CD4-positive, alpha-beta T cell (primary cell): Measurements from ENCODE around the gene SPECC1. TPM values are rescaled to one million over a fixed set of nuclear protein-coding genes. Genes with fewer than 3 reads are reported as not detected.

Experiments used
- ATAC-seq: fragments of 200-7000 bp; cut with Tn5 transposase; one replicate; pipeline ENCODE4 v1.10.0; 2022; ENCODE audit warnings: mild to moderate bottlenecking; ENCODE audit not compliant: poor library complexity
- CTCF ChIA-PET: fragments of 350-600 bp; sonication (Branson Sonifier 250); formaldehyde crosslinking; loops from one replicate; lab custom pipeline; 2021; ENCODE audit warnings: antibody characterized with exemption, inconsistent platforms; lab: Charles Lee
- POLR2A ChIA-PET: fragments of 350-600 bp; sonication (Branson Sonifier 250); formaldehyde crosslinking; loops from one replicate; lab custom pipeline; 2021; ENCODE audit warnings: antibody characterized with exemption, inconsistent platforms; lab: Charles Lee
- DNase-seq, 14 experiments: peaks; one replicate each; pipeline ENCODE4 v3.0.0-alpha.2; 2013 to 2020; ENCODE audit warnings: mixed read lengths in 2 of 14
- H3K27ac ChIP-seq, 2 donors: one replicate each; pipeline versions ENCODE4 v1.5.1 to v1.7.0; 2013; ENCODE audit warnings: low read length in 2 of 2, low read depth in 1 of 2, mild to moderate bottlenecking in 1 of 2
- H3K27me3 ChIP-seq, 2 experiments: 1 replicate in 1 of 2; 2 replicates in 1 of 2; pipeline versions ENCODE4 v1.6.1 to v1.7.0; 2013; ENCODE audit warnings: low read length in 2 of 2, control low read depth in 1 of 2, mild to moderate bottlenecking in 1 of 2, moderate library complexity in 1 of 2; ENCODE audit not compliant: insufficient read depth in 2 of 2, control insufficient read depth in 1 of 2
- H3K36me3 ChIP-seq: one replicate; pipeline ENCODE4 v1.6.1; 2013; ENCODE audit warnings: low read length, control low read depth; ENCODE audit not compliant: insufficient read depth
- H3K4me1 ChIP-seq: one replicate; pipeline ENCODE4 v1.6.1; 2013; ENCODE audit warnings: low read length, control low read depth; ENCODE audit not compliant: insufficient read depth
- H3K4me3 ChIP-seq: one replicate; pipeline ENCODE4 v1.5.1; 2013; ENCODE audit warnings: mild to moderate bottlenecking, low read length, moderate library complexity
- H3K9me3 ChIP-seq, 2 experiments: 1 replicate in 1 of 2; 2 replicates in 1 of 2; pipeline versions ENCODE4 v1.6.1 to v1.7.0; 2013; ENCODE audit warnings: low read length in 2 of 2, mild to moderate bottlenecking in 2 of 2, control low read depth in 1 of 2, moderate library complexity in 1 of 2; ENCODE audit not compliant: control insufficient read depth in 1 of 2, insufficient read depth in 1 of 2
- H3K27ac Mint-ChIP-seq: one replicate; pipeline ENCODE4 v1.8.0; 2020; ENCODE audit warnings: mixed read lengths
- H3K27me3 Mint-ChIP-seq: one replicate; pipeline ENCODE4 v1.8.0; 2021; ENCODE audit warnings: mixed read lengths
- H3K36me3 Mint-ChIP-seq: one replicate; pipeline ENCODE4 v1.8.0; 2021; ENCODE audit warnings: low read depth, mixed read lengths
- H3K4me1 Mint-ChIP-seq: one replicate; pipeline ENCODE4 v1.8.0; 2021; ENCODE audit warnings: low read depth, mixed read lengths
- H3K4me3 Mint-ChIP-seq: one replicate; pipeline ENCODE4 v1.8.0; 2020; ENCODE audit warnings: mild to moderate bottlenecking, mixed read lengths
- H3K9me3 Mint-ChIP-seq: one replicate; pipeline ENCODE4 v1.8.0; 2020; ENCODE audit warnings: mixed read lengths
- intact Hi-C, 2 experiments: fragments of 100-400 bp; cut with DNase I in 1 of 2; cut with micrococcal nuclease in 1 of 2; formaldehyde crosslinking; loops; one replicate each; pipeline versions ENCODE4 v1.15.1 to v1.9.0; 2023 to 2025; cut with DNase I, micrococcal nuclease
- total RNA-seq, 174 experiments: library from RNA in 2 of 174; stranded (reverse) in 2 of 174; gene quantifications; one replicate each; pipeline ENCODE4 v1.2.3 and lab custom pipeline; 2021 to 2026
- TF ChIP-seq, protein P1 (sequence below): fragments of 200-600 bp; IDR thresholded peaks from one replicate; pipeline ENCODE4 v1.8.0; 2022; ENCODE audit warnings: antibody characterized with exemption, mild to moderate bottlenecking

SPECC1 gene
- total RNA-seq, 2 experiments from 2014 or later, result 4.3 to 4.4 TPM

DNA sequence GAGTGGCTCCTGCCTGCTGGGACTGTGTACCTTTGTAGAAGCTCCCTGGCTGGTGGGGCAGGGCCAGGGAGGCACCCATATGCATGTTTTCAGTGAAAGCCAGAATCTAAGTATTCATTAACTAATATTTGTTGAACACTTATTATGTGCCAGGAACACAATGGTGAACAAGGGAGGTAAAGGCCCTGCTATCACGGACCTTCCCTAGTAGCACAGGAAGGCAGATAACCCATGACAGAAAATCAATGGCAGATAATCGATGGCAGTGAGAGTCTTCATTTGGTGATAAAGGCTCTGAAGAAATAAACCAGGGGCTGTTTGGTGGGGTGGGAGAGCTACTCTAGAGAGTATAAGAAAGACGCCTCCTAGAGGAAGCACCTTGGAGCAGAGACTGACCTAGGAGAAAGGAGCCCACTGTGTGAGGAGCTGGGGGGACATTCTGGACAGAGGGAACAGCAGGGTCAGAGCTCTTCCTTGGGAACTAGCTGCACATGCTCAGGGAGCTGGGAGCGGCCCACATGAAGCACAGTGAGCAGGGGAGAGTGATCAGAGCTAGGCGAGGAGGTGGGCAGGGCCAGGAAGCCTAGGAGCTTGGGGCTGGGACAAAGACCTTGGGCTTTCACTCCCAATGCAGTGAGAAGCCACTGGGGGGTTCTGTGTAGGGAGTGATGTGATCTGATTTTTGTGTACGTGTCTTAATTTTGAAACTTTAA lies 78.5 kb downstream of the SPECC1 start:
- H3K27ac Mint-ChIP-seq, result no peak overlapping the region
- CTCF ChIA-PET, result no interaction called here

DNA sequence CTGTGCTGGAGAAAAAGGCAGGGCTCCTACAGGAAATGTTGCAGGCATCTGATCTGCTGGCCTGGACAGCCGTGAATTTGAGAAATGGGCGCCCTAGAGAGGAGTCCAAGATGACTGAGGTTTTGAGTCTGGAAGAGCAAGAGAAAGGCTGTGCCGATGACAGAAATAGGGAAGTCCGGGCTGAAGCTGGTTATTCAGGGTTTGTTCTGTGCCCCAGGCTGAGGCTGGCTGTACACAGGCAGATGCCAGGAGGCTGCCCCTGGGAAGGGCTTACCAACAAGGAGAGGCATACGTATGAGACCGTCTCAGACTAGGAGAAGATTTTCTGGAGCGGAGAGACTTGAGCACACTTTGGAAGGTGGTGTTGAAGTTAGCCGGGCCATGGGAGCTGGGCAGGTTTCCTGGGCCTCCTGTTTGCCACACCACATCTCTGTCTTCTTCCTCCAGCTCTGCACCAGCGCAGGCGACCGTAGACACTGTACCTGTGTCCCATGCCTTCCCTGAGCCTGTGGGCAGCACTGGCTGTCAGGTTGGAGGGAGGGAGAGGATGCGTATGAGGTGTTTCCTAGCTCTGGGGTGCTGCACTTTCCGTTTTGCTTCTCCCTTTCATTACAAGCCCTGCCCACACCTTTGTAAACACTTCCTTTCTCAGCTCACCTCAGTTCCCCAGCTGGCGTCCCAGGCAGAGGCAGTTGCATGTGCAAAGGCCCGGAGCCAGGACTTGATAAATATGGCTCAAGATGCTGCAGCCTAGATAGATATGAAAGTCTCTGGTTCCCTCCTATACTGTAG lies 80.8 kb downstream of the SPECC1 start:
- ATAC-seq (no peak), DNase-seq (no peak)
- CTCF ChIA-PET, result interaction anchor here (0.7 kb wide), 1 partner anchor 571 kb away, joined by 3 read pairs; no protein-coding TSS in a partner anchor
- Mint-ChIP-seq H3K9me3 (no peaks in the 10 kb centered on the region), H3K27me3 (no peaks in the 10 kb centered on the region), H3K4me3 (no peak overlapping the region), H3K36me3 (no peaks in the 10 kb centered on the region), H3K4me1 (no peaks in the 10 kb centered on the region), H3K27ac (no peak overlapping the region)
- intact Hi-C loops, result no loop called here
- Histone ChIP-seq H3K27me3 (no peaks in the 10 kb centered on the region), H3K4me1 (peaks cover 4% of the 10 kb centered on the region), H3K27ac (no peak overlapping the region), H3K36me3 (no peaks in the 10 kb centered on the region), H3K4me3 (no peak overlapping the region), H3K9me3 (peaks cover 0 to 4% of the 10 kb centered on the region in 2 experiments)
- TF ChIP-seq, protein P1, sequence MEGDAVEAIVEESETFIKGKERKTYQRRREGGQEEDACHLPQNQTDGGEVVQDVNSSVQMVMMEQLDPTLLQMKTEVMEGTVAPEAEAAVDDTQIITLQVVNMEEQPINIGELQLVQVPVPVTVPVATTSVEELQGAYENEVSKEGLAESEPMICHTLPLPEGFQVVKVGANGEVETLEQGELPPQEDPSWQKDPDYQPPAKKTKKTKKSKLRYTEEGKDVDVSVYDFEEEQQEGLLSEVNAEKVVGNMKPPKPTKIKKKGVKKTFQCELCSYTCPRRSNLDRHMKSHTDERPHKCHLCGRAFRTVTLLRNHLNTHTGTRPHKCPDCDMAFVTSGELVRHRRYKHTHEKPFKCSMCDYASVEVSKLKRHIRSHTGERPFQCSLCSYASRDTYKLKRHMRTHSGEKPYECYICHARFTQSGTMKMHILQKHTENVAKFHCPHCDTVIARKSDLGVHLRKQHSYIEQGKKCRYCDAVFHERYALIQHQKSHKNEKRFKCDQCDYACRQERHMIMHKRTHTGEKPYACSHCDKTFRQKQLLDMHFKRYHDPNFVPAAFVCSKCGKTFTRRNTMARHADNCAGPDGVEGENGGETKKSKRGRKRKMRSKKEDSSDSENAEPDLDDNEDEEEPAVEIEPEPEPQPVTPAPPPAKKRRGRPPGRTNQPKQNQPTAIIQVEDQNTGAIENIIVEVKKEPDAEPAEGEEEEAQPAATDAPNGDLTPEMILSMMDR, result no peak
- POLR2A ChIA-PET, result no interaction called here

More for the DNA sequence above, 78.5 kb downstream of the SPECC1 start:
- Histone ChIP-seq H3K4me3 (no peak overlapping the region), H3K9me3 (peaks cover 0 to 4% of the 10 kb centered on the region in 2 experiments), H3K4me1 (peaks cover 4% of the 10 kb centered on the region), H3K36me3 (no peaks in the 10 kb centered on the region), H3K27ac (no peak overlapping the region), H3K27me3 (no peaks in the 10 kb centered on the region)
- Mint-ChIP-seq H3K36me3 (no peaks in the 10 kb centered on the region), H3K4me1 (no peaks in the 10 kb centered on the region), H3K9me3 (no peaks in the 10 kb centered on the region), H3K27me3 (no peaks in the 10 kb centered on the region), H3K4me3 (no peak overlapping the region)
- TF ChIP-seq, protein P1, result no peak
- intact Hi-C loops, result no loop called here
- no peak for DNase-seq
- no peak for ATAC-seq
- POLR2A ChIA-PET, result interaction anchor here (0.6 kb wide), 1 partner anchor 27 kb away, joined by 3 read pairs; no protein-coding TSS in a partner anchor

DNA sequence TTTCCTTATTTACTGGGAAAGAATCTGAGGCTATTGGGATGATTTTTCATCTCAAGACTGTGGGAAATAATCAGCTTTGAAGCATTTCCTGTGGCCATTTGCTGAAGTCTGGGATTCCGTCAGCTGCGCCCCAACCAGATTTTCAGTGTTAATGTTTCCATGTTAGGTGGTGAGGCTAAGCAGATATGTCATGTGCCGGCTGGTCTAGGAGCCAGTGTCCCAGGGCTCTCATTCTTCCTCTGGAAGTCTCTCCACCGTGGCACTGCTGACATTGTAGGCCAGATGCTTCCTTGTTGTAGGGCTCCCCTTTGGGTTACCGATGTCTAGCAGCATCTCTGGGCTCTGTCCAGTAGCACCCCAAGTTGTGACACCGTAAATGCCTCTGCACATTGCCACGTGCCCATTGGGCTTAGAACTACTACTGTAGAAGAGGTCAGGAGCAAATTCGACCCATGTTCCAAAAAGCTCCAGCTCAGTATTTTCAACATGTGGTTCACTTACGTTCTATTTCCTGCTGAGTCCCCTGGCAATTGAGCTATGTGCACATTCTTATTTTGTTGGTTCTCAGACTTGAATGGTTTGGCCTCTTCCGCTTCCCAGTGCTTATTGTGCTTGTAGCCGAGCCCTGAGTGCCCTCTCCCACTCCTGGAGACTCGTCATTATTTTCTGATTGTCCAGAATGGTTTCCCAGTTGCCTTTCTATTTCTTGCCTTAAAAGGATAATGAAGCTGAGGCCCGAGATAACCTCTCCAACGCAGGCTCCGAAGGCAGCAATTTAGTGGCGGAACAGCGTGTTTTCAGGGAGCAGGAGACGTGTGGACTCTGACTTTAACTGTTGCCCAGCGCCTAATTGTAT lies 82.2 kb downstream of the SPECC1 start:
- ChIA-PET CTCF (no interaction called here), POLR2A (interaction anchor here (1.6 kb wide), 1 partner anchor 11 kb away, joined by 3 read pairs; no protein-coding TSS in a partner anchor)
- no peak for DNase-seq
- intact Hi-C loops, result no loop called here
- Mint-ChIP-seq H3K27me3 (no peaks in the 10 kb centered on the region), H3K4me3 (no peak overlapping the region), H3K36me3 (no peaks in the 10 kb centered on the region), H3K4me1 (no peaks in the 10 kb centered on the region), H3K9me3 (no peaks in the 10 kb centered on the region), H3K27ac (no peak overlapping the region)
- TF ChIP-seq, protein P1, result no peak
- Histone ChIP-seq H3K4me3 (no peak overlapping the region), H3K36me3 (no peaks in the 10 kb centered on the region), H3K9me3 (peaks cover 0 to 4% of the 10 kb centered on the region in 2 experiments), H3K27ac (no peak overlapping the region), H3K27me3 (no peaks in the 10 kb centered on the region), H3K4me1 (peaks cover 4% of the 10 kb centered on the region)
- no peak for ATAC-seq
